NB4 (cell line): ENCODE measurements around the gene MSANTD1.

Source experiments
- DNase-seq: peaks from one replicate; pipeline ENCODE4 v3.0.0; 2010; ENCODE audit warnings: low read depth
- H3K4me3 ChIP-seq: one replicate; pipeline ENCODE4 v1.5.1; 2011; ENCODE audit warnings: mild to moderate bottlenecking, low read depth, low read length, moderate library complexity
- MYC ChIP-seq: IDR thresholded peaks from 2 replicates; pipeline ENCODE4 v1.6.1; 2011; ENCODE audit warnings: low read depth, low read length
- POLR2A ChIP-seq: IDR thresholded peaks from 2 replicates; pipeline ENCODE4 v1.6.1; 2011; ENCODE audit warnings: mild to moderate bottlenecking; ENCODE audit not compliant: insufficient read length; ENCODE audit errors: extremely low read depth
- TF ChIP-seq, protein P1 (sequence below): IDR thresholded peaks from 2 replicates; pipeline ENCODE4 v1.6.1; 2011; ENCODE audit warnings: low read depth, low read length
- TF ChIP-seq, protein P2 (sequence below): IDR thresholded peaks from one replicate; pipeline ENCODE4 v1.5.1; 2012; ENCODE audit warnings: low read depth, low read length

MSANTD1 gene

DNA sequence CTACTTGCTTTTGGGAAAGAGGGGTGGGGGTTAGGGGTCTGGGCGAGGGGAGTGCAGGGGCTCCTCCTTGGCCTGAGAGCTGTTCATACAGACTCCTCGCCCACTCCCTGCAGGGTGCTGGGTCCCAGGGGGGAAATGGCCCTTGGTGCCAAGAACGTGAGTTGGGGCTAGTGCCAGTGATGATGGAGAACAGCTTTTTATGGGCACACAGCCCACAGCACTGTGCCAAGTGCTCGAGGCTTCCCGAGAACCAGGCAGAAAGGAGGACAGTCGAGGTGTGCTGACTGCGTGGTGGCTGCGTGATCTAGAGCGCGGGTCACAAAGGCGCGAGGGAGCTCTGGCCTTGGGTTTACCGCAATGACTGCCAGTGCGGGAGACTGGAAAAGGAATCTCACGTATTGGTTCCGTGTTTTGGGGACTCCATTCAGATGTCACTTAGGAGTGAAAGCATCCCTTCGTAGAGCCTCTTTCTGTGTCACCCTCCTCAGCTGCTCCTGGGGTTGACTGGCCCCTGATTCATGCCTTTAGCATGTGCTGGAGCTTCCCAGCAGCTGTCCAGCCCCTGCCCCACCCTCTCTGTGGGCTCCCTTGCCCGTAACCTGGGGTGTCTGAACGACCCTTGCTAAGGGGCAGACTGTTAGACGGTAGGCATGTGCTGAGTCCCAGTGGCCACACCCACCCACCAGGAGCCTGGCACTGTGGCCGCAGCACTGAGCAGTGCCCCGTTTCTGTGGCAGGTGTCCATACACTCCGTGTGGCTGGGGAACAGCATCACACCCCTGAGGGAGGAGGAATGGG is 20.9 kb upstream of the MSANTD1 start:
- H3K4me3 ChIP-seq: no peak overlapping the region
- DNase-seq: no peak
- TF ChIP-seq, protein P1, sequence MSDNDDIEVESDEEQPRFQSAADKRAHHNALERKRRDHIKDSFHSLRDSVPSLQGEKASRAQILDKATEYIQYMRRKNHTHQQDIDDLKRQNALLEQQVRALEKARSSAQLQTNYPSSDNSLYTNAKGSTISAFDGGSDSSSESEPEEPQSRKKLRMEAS: no peak
- TF ChIP-seq POLR2A: no peak

DNA sequence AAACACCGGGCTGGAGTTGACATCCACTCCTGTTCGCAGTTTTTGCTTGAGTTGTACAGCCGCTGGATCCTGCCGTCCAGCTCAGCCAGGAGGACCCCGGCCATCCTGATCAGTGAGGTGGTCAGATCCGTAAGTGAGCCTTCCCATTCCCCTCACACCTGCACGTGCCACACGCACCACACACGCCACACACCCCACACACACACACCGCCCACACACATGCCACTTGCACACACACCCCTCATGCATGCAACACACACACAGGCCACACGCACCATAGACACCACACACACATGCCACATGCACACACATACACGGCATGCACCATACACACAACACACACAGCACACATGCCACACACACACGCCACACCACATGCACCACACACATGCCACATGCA is 20.1 kb upstream of the MSANTD1 start:
- no peak for DNase-seq
- H3K4me3 ChIP-seq: no peak overlapping the region
- TF ChIP-seq, protein P2, sequence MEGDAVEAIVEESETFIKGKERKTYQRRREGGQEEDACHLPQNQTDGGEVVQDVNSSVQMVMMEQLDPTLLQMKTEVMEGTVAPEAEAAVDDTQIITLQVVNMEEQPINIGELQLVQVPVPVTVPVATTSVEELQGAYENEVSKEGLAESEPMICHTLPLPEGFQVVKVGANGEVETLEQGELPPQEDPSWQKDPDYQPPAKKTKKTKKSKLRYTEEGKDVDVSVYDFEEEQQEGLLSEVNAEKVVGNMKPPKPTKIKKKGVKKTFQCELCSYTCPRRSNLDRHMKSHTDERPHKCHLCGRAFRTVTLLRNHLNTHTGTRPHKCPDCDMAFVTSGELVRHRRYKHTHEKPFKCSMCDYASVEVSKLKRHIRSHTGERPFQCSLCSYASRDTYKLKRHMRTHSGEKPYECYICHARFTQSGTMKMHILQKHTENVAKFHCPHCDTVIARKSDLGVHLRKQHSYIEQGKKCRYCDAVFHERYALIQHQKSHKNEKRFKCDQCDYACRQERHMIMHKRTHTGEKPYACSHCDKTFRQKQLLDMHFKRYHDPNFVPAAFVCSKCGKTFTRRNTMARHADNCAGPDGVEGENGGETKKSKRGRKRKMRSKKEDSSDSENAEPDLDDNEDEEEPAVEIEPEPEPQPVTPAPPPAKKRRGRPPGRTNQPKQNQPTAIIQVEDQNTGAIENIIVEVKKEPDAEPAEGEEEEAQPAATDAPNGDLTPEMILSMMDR: no peak
- TF ChIP-seq, protein P1: no peak
- TF ChIP-seq POLR2A (no peak), MYC (no peak)

DNA sequence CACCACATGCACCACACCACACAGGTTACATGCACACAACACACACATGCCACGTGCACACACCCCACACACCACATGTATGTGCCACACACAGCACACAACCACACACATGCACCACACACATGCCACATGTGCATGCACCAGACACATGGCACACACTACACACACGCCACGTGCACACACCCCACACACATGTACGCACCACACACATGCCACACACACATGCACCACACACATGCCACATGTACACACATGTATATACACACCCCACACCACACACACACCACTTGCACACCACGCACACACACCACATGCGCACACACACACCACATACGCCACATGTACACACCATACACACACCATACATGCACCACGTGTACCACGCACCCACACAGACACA is 19.6 kb upstream of the MSANTD1 start:
- no peak overlapping the region for H3K4me3 ChIP-seq
- TF ChIP-seq POLR2A: no peak
- TF ChIP-seq, protein P1: peak; percentile 53; the same call in 1 of the 2 replicates
- DNase-seq: no peak

DNA sequence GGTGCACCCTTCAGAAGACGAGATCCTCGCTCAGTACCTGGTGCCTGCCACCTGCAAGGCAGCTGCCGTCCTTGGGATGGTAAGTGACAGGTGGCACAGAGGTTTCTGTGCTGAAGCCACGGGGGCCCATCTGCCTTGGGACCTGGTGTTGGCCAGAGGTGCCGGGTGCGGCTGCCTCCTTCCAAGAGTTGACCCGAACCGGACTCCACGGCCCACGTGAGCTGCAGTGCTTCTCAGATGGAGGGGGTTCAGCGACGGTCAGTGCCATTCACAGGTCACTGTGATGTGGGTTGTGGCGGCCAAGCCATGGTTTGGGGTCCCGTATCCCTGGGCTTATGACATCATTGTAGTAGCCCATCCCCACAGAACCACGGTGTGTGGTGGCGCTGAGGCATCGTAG is 19.0 kb upstream of the MSANTD1 start:
- TF ChIP-seq MYC: no peak
- TF ChIP-seq, protein P2: no peak
- TF ChIP-seq, protein P1: no peak
- TF ChIP-seq POLR2A: no peak
- no peak for DNase-seq
- no peak overlapping the region for H3K4me3 ChIP-seq

DNA sequence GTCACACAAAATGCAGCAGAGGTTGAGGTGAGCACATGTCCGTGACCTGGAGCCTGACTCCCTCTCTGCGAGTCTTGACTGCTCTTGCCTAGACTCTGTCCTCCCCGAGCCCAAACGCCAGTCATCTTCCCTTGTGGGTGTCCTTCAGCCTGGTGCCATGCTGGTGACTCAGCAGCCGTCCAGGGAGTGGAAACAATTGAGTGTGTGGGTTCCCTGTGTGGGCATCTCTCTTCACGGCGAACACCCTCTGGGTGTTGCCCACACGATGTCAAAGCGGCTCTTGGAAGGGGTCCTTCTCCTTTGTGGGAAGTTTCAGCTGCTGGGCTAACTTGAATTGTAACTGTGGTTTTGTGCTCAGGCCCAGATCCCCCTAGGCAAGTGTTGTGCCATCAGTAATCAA is 17.5 kb upstream of the MSANTD1 start:
- no peak overlapping the region for H3K4me3 ChIP-seq
- no peak for DNase-seq
- no peak for TF ChIP-seq MYC
- TF ChIP-seq, protein P1: no peak
- no peak for TF ChIP-seq POLR2A
- TF ChIP-seq, protein P2: no peak

DNA sequence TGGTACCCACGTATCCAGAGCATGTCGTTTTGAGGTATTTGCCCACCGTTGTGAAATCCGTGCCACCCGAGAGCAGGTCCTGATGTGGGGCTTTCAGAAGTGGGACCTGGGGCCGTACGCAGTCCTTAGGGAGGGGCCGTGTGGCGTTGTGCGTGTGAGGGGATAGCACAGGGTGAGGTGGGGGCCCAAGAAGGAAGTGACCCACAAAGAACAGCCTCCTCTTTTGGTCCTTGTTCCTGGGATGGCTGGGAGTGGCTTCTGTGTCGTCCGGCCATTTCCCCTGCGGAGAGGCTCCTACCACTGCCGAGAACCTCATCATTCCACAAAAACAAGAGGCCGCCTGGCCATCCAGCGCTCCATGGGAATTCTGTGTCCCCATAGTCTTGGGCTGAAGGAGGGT is 17.0 kb upstream of the MSANTD1 start:
- DNase-seq: no peak
- TF ChIP-seq MYC (no peak), POLR2A (no peak)
- TF ChIP-seq, protein P2: no peak
- TF ChIP-seq, protein P1: no peak
- no peak overlapping the region for H3K4me3 ChIP-seq
